Endothelial cell (in vitro differentiated cells): ENCODE data around the gene MDM1. TPM values are rescaled to one million over a fixed set of nuclear protein-coding genes. Genes with fewer than 3 reads are reported as not detected.

Experiments
- DNase-seq: peaks from one replicate; pipeline ENCODE4 v3.0.0; 2021; ENCODE audit warnings: low spot score
- H3K27ac Mint-ChIP-seq: one replicate; pipeline ENCODE4 v1.8.0; 2021; ENCODE audit warnings: mixed read lengths, inconsistent platforms; ENCODE audit not compliant: unreplicated experiment
- H3K27me3 Mint-ChIP-seq: one replicate; pipeline ENCODE4 v1.8.0; 2021; ENCODE audit warnings: mild to moderate bottlenecking, moderate library complexity, mixed read lengths, inconsistent platforms; ENCODE audit not compliant: unreplicated experiment
- H3K36me3 Mint-ChIP-seq: one replicate; pipeline ENCODE4 v1.8.0; 2021; ENCODE audit warnings: mild to moderate bottlenecking, low read depth, mixed read lengths, inconsistent platforms; ENCODE audit not compliant: unreplicated experiment
- H3K4me1 Mint-ChIP-seq: one replicate; pipeline ENCODE4 v1.8.0; 2021; ENCODE audit warnings: mild to moderate bottlenecking, mixed read lengths, inconsistent platforms; ENCODE audit not compliant: unreplicated experiment
- H3K4me3 Mint-ChIP-seq: one replicate; pipeline ENCODE4 v1.8.0; 2021; ENCODE audit warnings: mild to moderate bottlenecking, mixed read lengths, inconsistent platforms; ENCODE audit not compliant: unreplicated experiment
- H3K9me3 Mint-ChIP-seq: one replicate; pipeline ENCODE4 v1.8.0; 2021; ENCODE audit warnings: mixed read lengths, inconsistent platforms; ENCODE audit not compliant: unreplicated experiment
- total RNA-seq: library from RNA; stranded (reverse); fragmentation: NEBNext Ultra II Directional; extraction: Animal tissue kit (Norgen Biotek cat#: 25700); gene quantifications from one replicate; pipeline ENCODE4 v1.2.1, GENCODE V29; 2021; ENCODE audit not compliant: unreplicated experiment
- TF ChIP-seq, protein P1 (sequence below): fragments of 200-600 bp; sonication (generic); IDR thresholded peaks from one replicate; pipeline ENCODE4 v1.5.0; 2021; ENCODE audit warnings: antibody characterized with exemption; ENCODE audit not compliant: unreplicated experiment

MDM1 gene
- total RNA-seq, 1 donor from 2014 or later: 18.1 TPM

GRCh38 chr12:68303850-68304249 lies 28.3 kb downstream of the MDM1 start:
- TF ChIP-seq, protein P1, sequence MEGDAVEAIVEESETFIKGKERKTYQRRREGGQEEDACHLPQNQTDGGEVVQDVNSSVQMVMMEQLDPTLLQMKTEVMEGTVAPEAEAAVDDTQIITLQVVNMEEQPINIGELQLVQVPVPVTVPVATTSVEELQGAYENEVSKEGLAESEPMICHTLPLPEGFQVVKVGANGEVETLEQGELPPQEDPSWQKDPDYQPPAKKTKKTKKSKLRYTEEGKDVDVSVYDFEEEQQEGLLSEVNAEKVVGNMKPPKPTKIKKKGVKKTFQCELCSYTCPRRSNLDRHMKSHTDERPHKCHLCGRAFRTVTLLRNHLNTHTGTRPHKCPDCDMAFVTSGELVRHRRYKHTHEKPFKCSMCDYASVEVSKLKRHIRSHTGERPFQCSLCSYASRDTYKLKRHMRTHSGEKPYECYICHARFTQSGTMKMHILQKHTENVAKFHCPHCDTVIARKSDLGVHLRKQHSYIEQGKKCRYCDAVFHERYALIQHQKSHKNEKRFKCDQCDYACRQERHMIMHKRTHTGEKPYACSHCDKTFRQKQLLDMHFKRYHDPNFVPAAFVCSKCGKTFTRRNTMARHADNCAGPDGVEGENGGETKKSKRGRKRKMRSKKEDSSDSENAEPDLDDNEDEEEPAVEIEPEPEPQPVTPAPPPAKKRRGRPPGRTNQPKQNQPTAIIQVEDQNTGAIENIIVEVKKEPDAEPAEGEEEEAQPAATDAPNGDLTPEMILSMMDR: no peak
- H3K4me1 Mint-ChIP-seq: no peaks in the 10 kb centered on the region
- H3K4me3 Mint-ChIP-seq: no peak overlapping the region
- H3K36me3 Mint-ChIP-seq: peaks cover 6% of the 10 kb centered on the region
- H3K9me3 Mint-ChIP-seq: no peaks in the 10 kb centered on the region
- no peak overlapping the region for H3K27ac Mint-ChIP-seq
- DNase-seq: no peak
- no peaks in the 10 kb centered on the region for H3K27me3 Mint-ChIP-seq

- Mint-ChIP-seq H3K36me3 (no peaks in the 10 kb centered on the region), H3K4me3 (no peak overlapping the region), H3K4me1 (no peaks in the 10 kb centered on the region), H3K27ac (no peak overlapping the region), H3K9me3 (no peaks in the 10 kb centered on the region), H3K27me3 (no peaks in the 10 kb centered on the region)
- DNase-seq: no peak
- TF ChIP-seq, protein P1: no peak
These were observed 34.2 kb downstream of the MDM1 start for GRCh38 chr12:68297929-68298328.

- H3K27ac Mint-ChIP-seq: no peak overlapping the region
- no peak for DNase-seq
- no peaks in the 10 kb centered on the region for H3K36me3 Mint-ChIP-seq
- H3K27me3 Mint-ChIP-seq: no peaks in the 10 kb centered on the region
- no peak overlapping the region for H3K4me3 Mint-ChIP-seq
- H3K9me3 Mint-ChIP-seq: no peaks in the 10 kb centered on the region
- TF ChIP-seq, protein P1: no peak
- H3K4me1 Mint-ChIP-seq: no peaks in the 10 kb centered on the region
These were observed 37.9 kb downstream of the MDM1 start for GRCh38 chr12:68294251-68294650.

GRCh38 chr12:68293347-68293746 lies 38.8 kb downstream of the MDM1 start:
- Mint-ChIP-seq H3K27me3 (no peaks in the 10 kb centered on the region), H3K36me3 (no peaks in the 10 kb centered on the region), H3K4me3 (no peak overlapping the region), H3K9me3 (no peaks in the 10 kb centered on the region), H3K4me1 (no peaks in the 10 kb centered on the region), H3K27ac (no peak overlapping the region)
- TF ChIP-seq, protein P1: no peak
- DNase-seq: no peak

DNA sequence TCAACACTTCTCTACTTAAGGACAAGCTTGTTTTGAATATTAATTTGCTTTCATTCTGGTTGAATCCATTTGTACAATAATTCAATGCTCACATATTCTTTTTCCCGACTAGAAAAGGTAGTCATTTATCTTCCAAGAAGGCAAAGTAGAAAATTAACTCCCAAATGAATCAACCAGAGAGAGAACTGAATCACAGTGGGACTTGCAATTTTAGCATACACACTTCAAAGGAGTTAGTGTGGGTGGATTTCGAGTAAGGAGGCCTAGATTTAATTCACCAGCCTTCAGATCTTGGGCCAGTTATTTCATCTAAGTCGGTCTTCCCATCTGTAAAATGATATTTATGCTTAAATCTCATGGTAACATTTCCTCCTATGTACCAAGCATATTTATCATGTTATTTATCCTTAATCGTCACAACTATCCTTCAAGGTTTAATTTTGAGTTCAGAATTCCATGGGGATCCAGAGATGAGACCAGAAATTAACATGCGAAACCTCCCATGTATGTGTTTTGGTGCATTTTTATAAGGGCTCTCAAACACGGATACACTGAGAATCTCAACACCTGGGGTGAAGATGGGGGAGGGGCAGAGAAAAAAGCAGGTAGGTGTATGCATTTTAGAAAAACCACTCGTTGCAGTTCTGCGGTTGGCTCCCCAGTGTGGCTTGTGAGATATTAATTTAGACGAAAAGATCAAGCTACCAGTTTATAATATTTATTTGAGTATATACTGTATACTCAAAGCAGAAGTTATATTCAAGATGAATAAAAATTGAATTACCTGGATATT lies 39.8 kb downstream of the MDM1 start:
- H3K27ac Mint-ChIP-seq: no peak overlapping the region
- no peaks in the 10 kb centered on the region for H3K9me3 Mint-ChIP-seq
- no peak overlapping the region for H3K4me3 Mint-ChIP-seq
- no peak for DNase-seq
- TF ChIP-seq, protein P1: no peak
- no peaks in the 10 kb centered on the region for H3K4me1 Mint-ChIP-seq
- no peaks in the 10 kb centered on the region for H3K36me3 Mint-ChIP-seq
- H3K27me3 Mint-ChIP-seq: no peaks in the 10 kb centered on the region
